Adrenal gland (tissue), 12 donors: ENCODE results near the gene SAPCD1. TPM values are rescaled to one million over a fixed set of nuclear protein-coding genes. Genes with fewer than 3 reads are reported as not detected.

ENCODE experiments used
- DNase-seq, 7 donors: peaks; one replicate each; pipeline ENCODE4 v3.0.0-alpha.2; 2019 to 2020
- H3K27ac ChIP-seq, 5 donors: fragments of 200-600 bp; sonication (generic) in 4 of 5; 1 replicate in 3 of 5; 2 replicates in 2 of 5; pipeline versions ENCODE4 v1.5.1 to v1.8.0; 2016 to 2020; ENCODE audit warnings: mild to moderate bottlenecking in 1 of 5
- H3K27me3 ChIP-seq: fragments of 200-600 bp; 2 replicates; pipeline ENCODE4 v1.8.0; 2021
- H3K36me3 ChIP-seq, 2 donors: fragments of 200-600 bp; replicated peaks in 1 of 2; 1 replicate in 1 of 2; 2 replicates in 1 of 2; pipeline versions ENCODE4 v1.5.1 to v1.8.0; 2018 to 2022
- H3K4me1 ChIP-seq, 2 donors: fragments of 200-600 bp; replicated peaks in 1 of 2; 1 replicate in 1 of 2; 2 replicates in 1 of 2; pipeline versions ENCODE4 v1.5.1 to v1.8.0; 2018 to 2021
- H3K4me3 ChIP-seq, 4 donors: fragments of 200-600 bp; sonication (generic) in 3 of 4; one replicate each; pipeline ENCODE4 v1.5.1; 2016 to 2018
- H3K9me3 ChIP-seq, 3 donors: fragments of 200-600 bp; sonication (generic) in 1 of 3; replicated peaks in 1 of 3; 1 replicate in 2 of 3; 2 replicates in 1 of 3; pipeline versions ENCODE4 v1.5.1 to v1.8.0; 2016 to 2021
- CTCF ChIP-seq, 6 experiments: fragments of 450-650 bp in 4 of 6; fragments of 200-600 bp in 2 of 6; sonication (generic) in 1 of 6; IDR thresholded peaks; 1 replicate in 5 of 6; 2 replicates in 1 of 6; pipeline versions ENCODE4 v1.5.1 to v1.8.0; 2016 to 2021; ENCODE audit warnings: antibody characterized with exemption in 6 of 6, mild to moderate bottlenecking in 2 of 6, moderate library complexity in 1 of 6
- POLR2A ChIP-seq, 2 donors: fragments of 450-650 bp; IDR thresholded peaks; one replicate each; pipeline ENCODE4 v1.6.1; 2017; ENCODE audit warnings: antibody characterized with exemption in 2 of 2, mild to moderate bottlenecking in 2 of 2, moderate library complexity in 1 of 2
- WGBS, 4 donors: extraction: QIAGEN DNeasy Blood & Tissue Kit in 2 of 4; methylation state at CpG; one replicate each; pipeline versions ENCODE4 v1.1.5 to v1.1.7; 2013 to 2017; 5-methylcytosine and 5-hydroxymethylcytosine counted together
- intact Hi-C, 2 donors: fragments of 100-400 bp; cut with DNase I; formaldehyde crosslinking; loops; one replicate each; pipeline versions ENCODE4 v1.14.1 to v1.15.0; 2022 to 2023
- polyA plus RNA-seq, 3 donors: library from polyadenylated mRNA; stranded (reverse); fragments of 200-250 nt in 2 of 3; fragments of 350-450 nt in 1 of 3; fragmentation: Illumina TruSeq in 1 of 3; extraction: RNeasy Lipid Tissue Mini Kit (QIAGEN cat#74804) in 1 of 3; gene quantifications; one replicate each; pipeline ENCODE4 v1.2.3, GENCODE V29; 2013 to 2014
- total RNA-seq, 9 donors: library from RNA; depleted of rRNA in 4 of 9; stranded (reverse); fragments of >200 nt in 4 of 9; fragments of 120-200 nt in 1 of 9; fragmentation: NEBNext Ultra II Directional in 1 of 9; extraction: Animal tissue kit (Norgen Biotek cat#: 25700) in 1 of 9; gene quantifications; one replicate each; pipeline versions ENCODE4 v1.1.0 to v1.2.4, GENCODE V29; 2013 to 2023
- donor health status: healthy with polysubstance abuse.
- donor health status: Bipolar disorder and iron deficiency.
- donor health status: DM: yes; HTN: yes; CAD: no.
- donor health status: DM: no; HTN: no; CAD: no.
- donor health status: DM: no; HTN: no; CAD: no.
- donor health status: DM: yes; HTN: yes; CAD: no.

Gene SAPCD1
- total and polyA plus RNA-seq, 12 donors: 0.46 to 17.2 (median 0.96) TPM; not detected in 5

- intact Hi-C loops: no loop called here
- 89 to 93% (median 92%) methylated on average over 21 to 25 of the region's 25 CpGs for WGBS, 4 donors
- H3K4me3 ChIP-seq: no peak overlapping the region
Measured at GRCh38 chr6:31723980-31724691, 38.3 kb upstream of the SAPCD1 start.

GRCh38 chr6:31725502-31726350, 36.7 kb upstream of the SAPCD1 start:
- H3K4me1 ChIP-seq: peaks cover 6 to 27% of the 10 kb centered on the region in 2 donors
- no peaks in the 10 kb centered on the region for H3K9me3 ChIP-seq
- H3K27me3 ChIP-seq: no peaks in the 10 kb centered on the region
- no peak for DNase-seq
- peaks cover 0 to 4% of the 10 kb centered on the region in 2 donors for H3K36me3 ChIP-seq
- intact Hi-C loops: no loop called here
- H3K27ac ChIP-seq: peak overlapping the region in 1 of 5 donors; percentile 17
- TF ChIP-seq POLR2A (IDR thresholded peaks at IDR 0.05): no peak
- TF ChIP-seq CTCF (IDR thresholded peaks at IDR 0.05): no peak
- 86 to 87% (median 86%) methylated on average over 12 of the region's 12 CpGs for WGBS, 4 donors
- no peak overlapping the region for H3K4me3 ChIP-seq

More at GRCh38 chr6:31723980-31724691, 38.3 kb upstream of the SAPCD1 start:
- no peak for DNase-seq
- no peaks in the 10 kb centered on the region for H3K36me3 ChIP-seq
- no peaks in the 10 kb centered on the region for H3K9me3 ChIP-seq
- no peaks in the 10 kb centered on the region for H3K27me3 ChIP-seq
- TF ChIP-seq POLR2A (IDR thresholded peaks at IDR 0.05) (no peak), CTCF (IDR thresholded peaks at IDR 0.05) (no peak)
- H3K4me1 ChIP-seq: peaks cover 6 to 21% of the 10 kb centered on the region in 2 donors
- no peak overlapping the region for H3K27ac ChIP-seq

GRCh38 chr6:31727034-31727716, 35.3 kb upstream of the SAPCD1 start:
- H3K36me3 ChIP-seq: peaks cover 0 to 19% of the 10 kb centered on the region in 2 donors
- no peak for TF ChIP-seq CTCF (IDR thresholded peaks at IDR 0.05)
- H3K9me3 ChIP-seq: no peaks in the 10 kb centered on the region
- H3K27ac ChIP-seq: peak overlapping the region in 4 of 5 donors; percentile 26 to 93 (median 66)
- H3K4me3 ChIP-seq: no peak overlapping the region
- 72 to 84% (median 77%) methylated on average over 3 to 7 of the region's 7 CpGs for WGBS, 4 donors
- H3K27me3 ChIP-seq: no peaks in the 10 kb centered on the region
- intact Hi-C loops: no loop called here
- H3K4me1 ChIP-seq: peaks cover 6 to 39% of the 10 kb centered on the region in 2 donors
- peak in 5 of 7 donors; percentile 37 to 69 (median 43) for DNase-seq
